ENCODE data around the gene SLC38A2.

The SLC38A2 gene

DNA sequence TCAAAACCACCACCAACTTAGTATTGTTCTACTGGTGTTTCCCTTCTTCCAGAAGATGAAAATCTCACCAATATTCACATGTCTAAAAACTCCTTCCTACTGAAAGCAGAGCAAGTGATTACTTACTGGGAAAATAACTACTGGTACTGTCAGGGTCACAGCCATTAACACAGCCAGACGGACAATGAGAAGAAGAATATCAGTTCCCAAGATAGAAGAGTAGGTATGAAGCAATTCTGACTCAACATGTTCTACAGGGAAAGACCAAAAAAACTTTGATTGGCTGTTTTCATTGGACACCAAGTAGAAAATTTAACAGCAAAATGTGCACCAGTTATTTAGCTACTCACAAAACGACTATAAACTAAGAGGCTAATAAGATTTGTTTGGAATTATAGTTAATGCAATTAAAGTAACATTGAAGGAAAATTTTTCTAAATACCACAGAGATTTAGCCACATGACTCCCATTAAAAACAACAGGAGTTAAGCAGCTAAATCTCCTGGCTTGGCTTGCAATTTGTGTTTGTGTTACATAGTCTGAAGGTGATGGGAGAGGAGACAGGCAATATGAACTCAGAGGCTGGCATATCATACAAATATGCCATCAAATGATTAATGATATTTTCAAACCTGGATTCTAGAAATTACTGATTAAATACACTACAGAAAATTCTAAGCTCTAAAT, 9.5 kb downstream of the SLC38A2 start:
- DNase-seq (ENCODE audit: extremely low read depth in 1 of 2, low read depth in 1 of 2), result no peak

DNA sequence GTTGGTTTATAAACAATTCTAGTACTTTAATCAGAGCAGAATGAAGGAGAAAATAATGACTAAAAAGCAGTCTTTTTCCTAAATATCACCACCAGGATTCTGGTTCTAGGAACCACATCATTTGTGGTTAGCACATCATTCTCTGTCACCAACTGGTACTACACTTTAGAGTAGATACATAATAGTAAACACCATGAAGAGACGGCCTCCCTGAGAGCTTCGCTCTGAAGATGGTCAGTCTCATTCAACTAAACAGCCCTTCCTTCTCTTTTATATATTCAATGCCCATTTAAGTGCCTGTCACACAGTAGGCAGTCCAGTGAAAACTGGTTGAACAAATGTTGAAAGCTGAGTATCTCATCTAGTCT, 10.9 kb downstream of the SLC38A2 start:
- DNase-seq (ENCODE audit: extremely low read depth in 1 of 2, low read depth in 1 of 2), result no peak

DNA sequence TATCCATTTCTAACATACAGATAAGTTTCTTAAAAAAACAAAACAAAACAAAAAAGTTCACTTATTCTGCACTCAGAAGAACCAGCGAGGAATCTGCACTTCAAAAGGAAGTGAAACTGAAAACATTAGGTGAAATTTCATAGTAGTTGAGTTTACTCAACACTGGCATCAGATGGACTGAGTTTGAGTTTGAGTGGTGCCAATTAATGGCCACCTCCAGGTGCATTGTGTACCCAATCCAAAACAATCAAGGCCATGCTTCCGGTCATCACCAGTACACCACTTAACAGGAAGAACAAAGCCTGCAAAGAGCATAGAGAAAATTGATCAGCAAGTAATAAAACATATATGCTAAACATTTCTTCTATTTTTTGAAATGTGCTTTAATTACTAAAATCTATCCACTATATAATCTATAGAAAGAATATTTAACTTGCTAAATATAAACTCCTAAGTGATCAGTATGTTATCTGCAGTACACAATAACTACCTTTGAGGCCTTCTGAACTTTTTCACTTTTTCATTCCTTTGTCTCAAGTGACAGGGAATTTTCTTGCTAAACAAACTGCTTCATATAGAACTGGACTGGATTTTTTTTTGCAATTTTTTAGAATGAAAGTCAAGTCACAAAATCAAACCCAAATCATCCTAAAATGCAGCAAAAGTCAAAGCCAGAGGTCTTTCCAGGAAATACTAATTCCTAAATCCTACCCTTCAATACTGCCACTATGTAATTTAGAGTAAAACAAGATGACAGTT, 11.5 kb downstream of the SLC38A2 start:
- no peak for DNase-seq (ENCODE audit: extremely low read depth in 1 of 2, low read depth in 1 of 2)

- no peak for DNase-seq (ENCODE audit: extremely low read depth in 1 of 2, low read depth in 1 of 2)
These were observed 12.2 kb downstream of the SLC38A2 start for GRCh38 chr12:46360370-46360769.

DNA sequence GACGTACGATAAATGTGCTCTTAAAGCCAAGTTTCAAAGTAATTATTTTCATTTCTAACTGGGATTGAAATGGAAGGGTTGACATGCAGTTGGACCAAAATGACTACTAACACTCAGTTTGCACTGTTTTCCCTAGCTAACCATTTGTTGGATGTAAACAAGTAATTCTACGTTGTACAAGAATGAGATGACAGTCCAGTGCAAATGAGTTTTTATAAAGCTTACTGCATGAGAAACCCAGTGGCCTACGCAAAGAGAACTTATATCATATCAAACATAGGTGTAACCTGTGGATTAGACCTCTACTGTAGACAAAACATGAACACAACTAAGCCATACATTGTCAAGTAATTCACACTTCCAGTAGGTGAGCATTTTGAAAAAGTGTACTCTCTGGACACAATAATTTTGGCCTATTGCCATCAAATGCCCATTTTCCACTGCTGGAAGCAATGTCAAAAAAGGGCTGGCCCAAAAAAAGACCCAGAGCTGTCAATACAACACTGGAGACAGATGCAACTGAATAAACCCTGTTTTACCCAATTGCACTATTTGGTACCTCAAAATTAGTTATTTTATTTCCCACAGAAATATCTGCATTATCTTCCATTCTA, 12.8 kb downstream of the SLC38A2 start:
- no peak for DNase-seq (ENCODE audit: extremely low read depth in 1 of 2, low read depth in 1 of 2)

GRCh38 chr12:46358791-46359666, 13.5 kb downstream of the SLC38A2 start:
- no peak for DNase-seq (ENCODE audit: extremely low read depth in 1 of 2, low read depth in 1 of 2)

GRCh38 chr12:46358325-46358700, 14.3 kb downstream of the SLC38A2 start:
- DNase-seq (ENCODE audit: extremely low read depth in 1 of 2, low read depth in 1 of 2), result no peak

DNA sequence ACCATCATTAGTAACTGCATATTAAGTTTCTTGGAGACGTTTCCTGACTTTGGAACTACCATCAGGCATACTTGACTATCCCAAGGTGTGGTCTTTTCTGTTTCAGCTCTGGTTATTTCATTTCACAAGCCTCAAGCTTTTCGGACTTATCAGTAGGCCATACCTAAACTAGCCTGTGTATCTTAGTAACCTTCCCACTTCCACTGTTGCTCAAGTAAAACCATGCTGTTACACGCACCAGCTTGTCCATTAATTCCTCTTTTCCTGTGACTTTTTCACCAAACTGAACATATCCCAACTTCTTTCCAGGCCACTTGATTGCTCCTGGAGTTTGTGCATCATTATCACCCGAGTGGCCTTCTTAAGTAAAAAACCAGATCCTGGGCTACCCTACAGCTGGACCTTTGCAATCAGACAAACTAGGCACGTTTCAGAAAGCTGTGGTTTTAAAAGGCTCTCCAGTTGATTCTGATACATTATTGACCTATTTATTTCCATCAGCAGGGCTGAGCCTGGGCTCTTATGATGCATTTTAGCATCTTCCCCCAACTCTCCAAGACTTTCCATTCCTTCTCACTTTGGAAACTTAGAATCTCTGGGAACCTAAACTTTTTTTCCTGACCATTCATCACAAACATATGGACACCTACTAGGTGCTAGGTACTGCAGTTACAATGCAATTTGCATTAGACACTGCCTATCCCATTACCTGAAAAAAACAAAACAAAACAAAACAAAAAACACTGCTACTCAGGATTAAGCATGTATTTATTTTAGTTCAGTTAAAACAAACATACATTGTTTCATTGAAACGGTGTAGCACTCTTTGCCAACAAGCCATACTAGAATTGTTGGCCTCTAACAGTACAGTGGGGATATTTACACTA, 14.9 kb downstream of the SLC38A2 start:
- DNase-seq (ENCODE audit: extremely low read depth in 1 of 2, low read depth in 1 of 2), result no peak

GRCh38 chr12:46356655-46357437, 15.7 kb downstream of the SLC38A2 start:
- DNase-seq (ENCODE audit: extremely low read depth in 1 of 2, low read depth in 1 of 2), result no peak

- no peak for DNase-seq (ENCODE audit: extremely low read depth in 1 of 2, low read depth in 1 of 2)
These were observed 17.8 kb downstream of the SLC38A2 start for GRCh38 chr12:46354802-46355199.

- no peak for DNase-seq (ENCODE audit: extremely low read depth in 1 of 2, low read depth in 1 of 2)
These were observed 18.3 kb downstream of the SLC38A2 start for GRCh38 chr12:46354111-46354801.

GRCh38 chr12:46351886-46352650, 20.5 kb downstream of the SLC38A2 start:
- DNase-seq (ENCODE audit: extremely low read depth in 1 of 2, low read depth in 1 of 2), result no peak

DNA sequence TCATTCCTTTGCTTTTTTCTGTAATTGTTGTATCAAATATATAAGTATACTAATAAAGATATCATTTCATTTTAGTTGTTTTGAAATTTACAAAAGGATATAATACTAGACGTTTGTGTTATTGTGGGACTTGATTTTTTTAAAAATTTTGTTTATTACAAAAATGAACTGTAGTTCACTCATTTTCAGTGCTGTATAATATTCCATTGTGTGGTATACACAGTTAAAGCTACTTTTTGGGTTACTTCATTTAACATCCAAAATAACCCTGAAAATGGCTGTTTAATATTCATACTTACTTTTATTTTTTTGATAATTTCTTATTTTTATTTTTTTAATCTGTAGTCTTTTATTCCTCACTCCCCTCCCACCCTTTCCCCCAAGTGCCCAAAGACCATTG, 21.4 kb downstream of the SLC38A2 start:
- no peak for DNase-seq (ENCODE audit: extremely low read depth in 1 of 2, low read depth in 1 of 2)

GRCh38 chr12:46349253-46349652, 23.3 kb downstream of the SLC38A2 start:
- DNase-seq (ENCODE audit: extremely low read depth in 1 of 2, low read depth in 1 of 2), result no peak

GRCh38 chr12:46343118-46343852, 29.3 kb downstream of the SLC38A2 start:
- DNase-seq (ENCODE audit: extremely low read depth in 1 of 2, low read depth in 1 of 2), result no peak

DNA sequence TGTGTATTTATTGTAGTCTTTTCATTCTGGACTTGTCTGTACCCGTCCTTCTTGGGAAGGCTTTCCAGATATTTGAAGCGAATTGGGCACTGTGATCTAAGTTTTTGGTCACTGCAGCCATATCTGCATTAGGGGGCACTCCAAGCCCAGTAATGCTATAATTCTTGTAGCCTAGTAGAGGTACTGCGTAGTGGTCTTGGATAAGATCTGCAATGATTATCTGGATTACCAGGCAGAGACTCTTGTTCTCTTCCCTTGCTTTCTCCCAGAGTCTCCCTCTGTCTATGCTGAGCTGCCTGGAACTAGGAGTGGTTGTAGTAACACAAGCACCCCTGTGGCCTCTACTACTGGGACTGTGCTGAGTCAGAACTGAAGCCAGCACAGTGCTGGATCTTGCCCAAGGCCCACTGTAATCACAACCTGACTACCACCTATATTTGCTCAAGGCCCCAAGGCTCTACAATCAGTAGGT, 30.0 kb downstream of the SLC38A2 start:
- no peak for DNase-seq (ENCODE audit: extremely low read depth in 1 of 2, low read depth in 1 of 2)

DNA sequence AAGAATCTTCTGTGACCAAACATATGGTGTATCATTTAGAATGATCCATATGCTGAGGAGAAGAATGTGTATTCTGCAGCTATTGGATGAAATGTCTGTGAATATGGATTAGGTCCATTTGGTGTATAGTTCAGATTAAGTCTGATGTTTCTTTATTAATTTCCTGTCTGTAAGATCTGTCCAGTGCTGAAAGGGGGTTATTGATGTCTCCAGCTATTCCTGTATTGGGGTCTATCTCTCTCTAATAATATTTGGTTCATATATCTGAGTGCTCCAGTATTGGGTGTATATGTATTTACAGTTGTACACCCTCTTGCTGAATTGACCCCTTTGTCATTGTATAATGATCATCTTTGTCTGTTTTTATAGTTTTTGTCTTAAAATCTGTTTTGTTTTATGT, 33.5 kb downstream of the SLC38A2 start:
- no peak for DNase-seq (ENCODE audit: extremely low read depth in 1 of 2, low read depth in 1 of 2)

Data from stimulated activated CD8-positive, alpha-beta memory T cell treated with anti-CD3 and anti-CD28 coated beads, Interleukin-7, amount 100 ng/mL, for 48 hours (primary cell).